HEK293 (cell line): Measurements from ENCODE around the gene COL18A1.
"Not testable (repeated sequence)": the region's sequence is repeated elsewhere in the genome, so short reads cannot be mapped to it uniquely, and the experiment has no call there.

Source experiments
- CTCF ChIA-PET: fragments of 350-600 bp; formaldehyde crosslinking; extraction: SDS; loops from one replicate; lab custom pipeline; 2021; ENCODE audit warnings: antibody characterized with exemption; lab: Yijun Ruan, JAX
- POLR2A ChIA-PET: fragments of 300-600 bp; formaldehyde crosslinking; extraction: SDS; loops from one replicate; lab custom pipeline; 2020; ENCODE audit warnings: antibody characterized with exemption, inconsistent platforms; lab: Yijun Ruan, JAX
- H3K27ac ChIP-seq: fragments of 200-500 bp; sonication (Bioruptor generic); 2 replicates; pipeline ENCODE4 v1.5.1; 2014; ENCODE audit warnings: low read depth, low read length, control low read depth, inconsistent platforms; ENCODE audit errors: extremely low read depth
- H3K36me3 ChIP-seq, 2 experiments: fragments of 200-500 bp in 1 of 2; sonication (Bioruptor generic) in 1 of 2; 1 replicate in 1 of 2; 2 replicates in 1 of 2; pipeline ENCODE4 v1.5.1; 2014 to 2017; ENCODE audit warnings: inconsistent platforms in 2 of 2, low read length in 2 of 2; ENCODE audit not compliant: control insufficient read depth in 2 of 2, insufficient read depth in 1 of 2
- H3K4me1 ChIP-seq: fragments of 200-500 bp; sonication (Bioruptor generic); 2 replicates; pipeline ENCODE4 v1.5.1; 2014; ENCODE audit warnings: mild to moderate bottlenecking, low read length, inconsistent platforms; ENCODE audit not compliant: control insufficient read depth, insufficient read depth
- H3K4me3 ChIP-seq: 2 replicates; pipeline ENCODE4 v1.5.1; 2011; ENCODE audit warnings: low read depth, mild to moderate bottlenecking, control low read depth, low read length, moderate library complexity
- H3K9me3 ChIP-seq: fragments of 200-500 bp; sonication (Bioruptor generic); 2 replicates; pipeline ENCODE4 v1.5.1; 2014; ENCODE audit warnings: low read depth, low read length, inconsistent platforms; ENCODE audit not compliant: control insufficient read depth, insufficient read depth
- EGR2 ChIP-seq: fragments of 450-650 bp; formaldehyde crosslinking; IDR thresholded peaks from 2 replicates; pipeline ENCODE4 v1.5.1; 2016; ENCODE audit warnings: low read depth, missing biosample characterization, missing genetic modification characterization
- GLIS1 ChIP-seq: fragments of 450-650 bp; formaldehyde crosslinking; IDR thresholded peaks from 2 replicates; pipeline ENCODE4 v1.5.1; 2016; ENCODE audit warnings: missing biosample characterization, missing genetic modification characterization
- OSR2 ChIP-seq: fragments of 450-650 bp; formaldehyde crosslinking; IDR thresholded peaks from 2 replicates; pipeline ENCODE4 v1.5.1; 2016; ENCODE audit warnings: missing biosample characterization, missing genetic modification characterization
- PBX3 ChIP-seq: sonication (generic); formaldehyde crosslinking; IDR thresholded peaks from 2 replicates; pipeline ENCODE4 v1.8.1; 2022; ENCODE audit warnings: mild to moderate bottlenecking, moderate library complexity, missing genetic modification reagents
- PRDM4 ChIP-seq: fragments of 450-650 bp; formaldehyde crosslinking; IDR thresholded peaks from 2 replicates; pipeline ENCODE4 v1.5.1; 2017; ENCODE audit warnings: missing biosample characterization, missing genetic modification characterization
- PRDM6 ChIP-seq: fragments of 450-650 bp; formaldehyde crosslinking; IDR thresholded peaks from 2 replicates; pipeline ENCODE4 v1.5.1; 2017; ENCODE audit warnings: missing biosample characterization, missing genetic modification characterization
- REPIN1 ChIP-seq: fragments of 450-650 bp; formaldehyde crosslinking; IDR thresholded peaks from 2 replicates; pipeline ENCODE4 v1.5.1; 2017; ENCODE audit warnings: missing biosample characterization, missing genetic modification characterization, low read depth
- ZFHX2 ChIP-seq: fragments of 450-650 bp; formaldehyde crosslinking; conservative IDR thresholded peaks from 2 replicates; pipeline ENCODE4 v1.5.1; 2016; ENCODE audit warnings: missing biosample characterization, missing genetic modification characterization
- ZIC2 ChIP-seq: fragments of 450-650 bp; formaldehyde crosslinking; IDR thresholded peaks from 2 replicates; pipeline ENCODE4 v1.5.1; 2016; ENCODE audit warnings: missing biosample characterization, missing genetic modification characterization
- ZNF133 ChIP-seq: fragments of 450-650 bp; formaldehyde crosslinking; IDR thresholded peaks from 2 replicates; pipeline ENCODE4 v1.5.1; 2016; ENCODE audit warnings: missing biosample characterization, missing genetic modification characterization
- ZNF157 ChIP-seq: fragments of 450-650 bp; formaldehyde crosslinking; IDR thresholded peaks from 2 replicates; pipeline ENCODE4 v1.5.1; 2016; ENCODE audit warnings: missing biosample characterization, missing genetic modification characterization
- ZNF16 ChIP-seq: fragments of 450-650 bp; formaldehyde crosslinking; IDR thresholded peaks from 2 replicates; pipeline ENCODE4 v1.5.1; 2016; ENCODE audit warnings: low read depth, missing biosample characterization, missing genetic modification characterization
- ZNF391 ChIP-seq: fragments of 450-650 bp; formaldehyde crosslinking; IDR thresholded peaks from 2 replicates; pipeline ENCODE4 v1.5.1; 2016; ENCODE audit warnings: low read depth, missing biosample characterization, missing genetic modification characterization, borderline replicate concordance
- ZNF416 ChIP-seq: fragments of 450-650 bp; formaldehyde crosslinking; IDR thresholded peaks from 2 replicates; pipeline ENCODE4 v1.5.1; 2016; ENCODE audit warnings: missing biosample characterization, missing genetic modification characterization
- ZNF501 ChIP-seq: fragments of 450-650 bp; formaldehyde crosslinking; IDR thresholded peaks from 2 replicates; pipeline ENCODE4 v1.5.1; 2016; ENCODE audit warnings: missing biosample characterization, missing genetic modification characterization
- ZNF544 ChIP-seq: fragments of 450-650 bp; formaldehyde crosslinking; IDR thresholded peaks from 2 replicates; pipeline ENCODE4 v1.5.0; 2017; ENCODE audit warnings: missing biosample characterization, missing genetic modification characterization
- ZNF600 ChIP-seq: fragments of 450-650 bp; formaldehyde crosslinking; IDR thresholded peaks from 2 replicates; pipeline ENCODE4 v1.5.1; 2016; ENCODE audit warnings: missing biosample characterization, missing genetic modification characterization
- ZNF629 ChIP-seq: fragments of 450-650 bp; formaldehyde crosslinking; IDR thresholded peaks from 2 replicates; pipeline ENCODE4 v1.5.1; 2017; ENCODE audit warnings: missing biosample characterization, missing genetic modification characterization

Gene COL18A1

GRCh38 chr21:45435405-45435981 is 30.5 kb downstream of the COL18A1 start:
- POLR2A ChIA-PET, result no interaction called here
- TF ChIP-seq OSR2 (tag by site-specific recombination), result no peak
- 0 out of 2 replicates have a peak, but pooled peaks have one; percentile 19 for TF ChIP-seq ZFHX2 (tag by site-specific recombination)
- no peak for TF ChIP-seq ZNF16 (tag by site-specific recombination)
- 0 out of 2 replicates have a peak, but pooled peaks have one; percentile 11 for TF ChIP-seq EGR2 (tag by site-specific recombination)

GRCh38 chr21:45436351-45437065 is 31.5 kb downstream of the COL18A1 start:
- H3K36me3 ChIP-seq, result peaks cover 0 to 8% of the 10 kb centered on the region in 2 experiments; a peak in 1 of 3 replicates
- TF ChIP-seq ZIC2 (tag by site-specific recombination) (0 out of 2 replicates have a peak, but pooled peaks have one; percentile 24), ZNF157 (no peak), GLIS1 (tag by site-specific recombination) (peak; percentile 53; the same call in 1 of the 2 replicates)
- 0 out of 2 replicates have a peak, but pooled peaks cover 6% of the 10 kb centered on the region for H3K4me1 ChIP-seq
- H3K4me3 ChIP-seq, result no peak overlapping the region
- H3K9me3 ChIP-seq, result no peaks in the 10 kb centered on the region
- CTCF ChIA-PET, result interaction anchor here (0.7 to 1.6 kb wide), 6 partner anchors 35 to 296 kb away, joined by 3 to 6 read pairs (median 4); no protein-coding TSS in a partner anchor
- H3K27ac ChIP-seq, result no peak overlapping the region
- POLR2A ChIA-PET, result interaction anchor here (0.9 kb wide), 1 partner anchor 144 kb away, joined by 4 read pairs; no protein-coding TSS in a partner anchor

More at GRCh38 chr21:45435405-45435981, 30.5 kb downstream of the COL18A1 start:
- no peak overlapping the region for H3K4me3 ChIP-seq
- H3K4me1 ChIP-seq, result 0 out of 2 replicates have a peak, but pooled peaks cover 6% of the 10 kb centered on the region
- no peak overlapping the region for H3K27ac ChIP-seq
- no peaks in the 10 kb centered on the region for H3K9me3 ChIP-seq
- peaks cover 0 to 8% of the 10 kb centered on the region in 2 experiments; a peak in 1 of 3 replicates for H3K36me3 ChIP-seq
- CTCF ChIA-PET, result interaction anchor here (1.1 to 1.6 kb wide), 3 partner anchors 41 to 295 kb away, joined by 3 to 6 read pairs (median 3); no protein-coding TSS in a partner anchor

GRCh38 chr21:45437844-45438243 is 32.9 kb downstream of the COL18A1 start:
- H3K36me3 ChIP-seq, H3K9me3 ChIP-seq, POLR2A ChIA-PET, H3K27ac ChIP-seq, H3K4me3 ChIP-seq, H3K4me1 ChIP-seq: not testable (repeated sequence)
- CTCF ChIA-PET, result interaction anchor here (0.7 to 1.0 kb wide), 3 partner anchors 183 to 384 kb away, joined by 3 to 4 read pairs (median 3); no protein-coding TSS in a partner anchor

- H3K36me3 ChIP-seq, result peaks cover 0 to 8% of the 10 kb centered on the region in 2 experiments; a peak in 1 of 3 replicates
- no peak overlapping the region for H3K4me3 ChIP-seq
- H3K4me1 ChIP-seq, result no peaks in the 10 kb centered on the region
- H3K9me3 ChIP-seq, result no peaks in the 10 kb centered on the region
- POLR2A ChIA-PET, result no interaction called here
- CTCF ChIA-PET, result interaction anchor here (0.6 to 1.9 kb wide), 5 partner anchors 142 to 383 kb away, joined by 3 to 6 read pairs (median 3); no protein-coding TSS in a partner anchor
- TF ChIP-seq ZNF501 (tag by site-specific recombination), result no peak
- no peak for TF ChIP-seq ZNF600
- no peak for TF ChIP-seq ZNF416 (tag by site-specific recombination)
- TF ChIP-seq PRDM6 (tag by site-specific recombination), result no peak
- no peak for TF ChIP-seq ZNF629 (tag by site-specific recombination)
- TF ChIP-seq ZNF544, result no peak
- TF ChIP-seq PBX3, result no peak
- no peak for TF ChIP-seq ZNF391 (tag by site-specific recombination)
- TF ChIP-seq ZNF133 (tag by site-specific recombination), result no peak
- no peak for TF ChIP-seq REPIN1 (tag by site-specific recombination)
- no peak for TF ChIP-seq PRDM4 (tag by site-specific recombination)
- TF ChIP-seq, all 188 proteins: peak for 0
- no peak overlapping the region for H3K27ac ChIP-seq
Measured at GRCh38 chr21:45438391-45439145, 33.6 kb downstream of the COL18A1 start.
